ENCODE results near the gene CCDC142. TPM values are rescaled to one million over a fixed set of nuclear protein-coding genes. Genes with fewer than 3 reads are reported as not detected.
A peak's percentile ranks its signal among the peaks of the same experiment; 100 is the strongest.

The CCDC142 gene
- total and polyA plus RNA-seq, 10 of the 15 experiments (the other 5 are each of a cell fraction or from before 2014, with no cell fraction given) = 0.93 to 16.9 (median 9.0) TPM

DNA sequence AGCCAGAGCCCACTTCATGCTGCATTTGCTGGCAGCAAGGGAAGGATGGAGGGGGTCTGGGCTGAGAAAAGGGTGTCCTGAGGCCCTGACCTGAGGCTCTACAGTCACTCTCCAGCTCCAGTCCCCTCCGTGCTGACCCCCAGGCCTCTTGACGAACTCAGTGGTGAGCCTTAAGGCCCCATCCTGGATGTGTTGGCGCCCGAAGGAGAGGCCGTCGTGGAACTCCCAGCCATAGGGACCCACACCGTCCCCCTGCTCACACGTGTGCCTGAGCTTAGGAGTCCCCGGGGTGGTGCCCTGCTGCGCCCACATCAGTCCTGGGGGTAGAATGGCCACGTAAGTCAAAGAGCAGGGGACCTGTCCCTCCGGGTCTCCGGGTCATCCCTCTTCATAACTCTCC, 18.4 kb downstream of the CCDC142 start:
- Histone ChIP-seq H3K27me3 (replicated peaks in 1 of 2; ENCODE audit: control insufficient read depth in 2 of 2, insufficient read depth in 2 of 2, low read length in 1 of 2) (no peaks in the 10 kb centered on the region), H3K4me3 (peak overlapping the region; percentile 91), H3K9ac (ENCODE audit: control insufficient read depth, insufficient read depth, low read length) (peak overlapping the region; percentile 88), H3K4me1 (ENCODE audit: control insufficient read depth, insufficient read depth, low read length) (peaks cover 6% of the 10 kb centered on the region), H4K20me1 (ENCODE audit: control insufficient read depth, insufficient read depth) (no peaks in the 10 kb centered on the region), H3K36me3 (ENCODE audit: control insufficient read depth in 2 of 2, insufficient read depth in 2 of 2, low read length in 1 of 2) (peaks cover 2 to 4% of the 10 kb centered on the region in 2 experiments; a peak in 3 of 4 replicates), H3K79me2 (ENCODE audit: control insufficient read depth, insufficient read depth, low read length) (peaks cover 24% of the 10 kb centered on the region), H3K27ac (ENCODE audit: control insufficient read depth, insufficient read depth) (peak overlapping the region; percentile 73), H3K4me2 (ENCODE audit: control insufficient read depth, insufficient read depth) (peak overlapping the region; percentile 100), H2AFZ (ENCODE audit: control insufficient read depth, low read depth, low read length) (no peak overlapping the region), H3K9me3 (replicated peaks; ENCODE audit: control insufficient read depth, insufficient read depth, low read length) (no peaks in the 10 kb centered on the region)
- no TSS peak for BruUV-seq (replicated peaks)
- ATAC-seq (peak; percentile 19), FAIRE-seq (no peak), DNase-seq (ENCODE audit: low read depth, low spot score) (no peak)
- ChIA-PET SMC1A (ENCODE audit: uncharacterized antibody, unreplicated experiment) (interaction anchor here (0.6 kb wide), 1 partner anchor 57 kb away, joined by 3 read pairs; no protein-coding TSS in a partner anchor), CTCF (interaction anchor here (1.4 kb wide), 1 partner anchor 39 kb away, joined by 5 read pairs; no protein-coding TSS in a partner anchor), RAD21 (ENCODE audit: unreplicated experiment) (no interaction called here), POLR2A (interaction anchor here (0.6 to 1.6 kb wide), 4 partner anchors 10 to 66 kb away, joined by 3 to 5 read pairs (median 4); partner anchors contain the start of gene INO80B)
- TF ChIP-seq ESRRA (IDR thresholded peaks at IDR 0.05; ENCODE audit: low read length) (no peak), ZBED1 (IDR thresholded peaks at IDR 0.05; ENCODE audit: borderline replicate concordance) (no peak), MEF2A (IDR thresholded peaks at IDR 0.05; ENCODE audit: insufficient read depth, low read depth, low read length) (no peak), FOXK2 (IDR thresholded peaks at IDR 0.05) (no peak), ZNF622 (IDR thresholded peaks at IDR 0.05) (no peak), ZNF24 (IDR thresholded peaks at IDR 0.05) (no peak), CBFB (IDR thresholded peaks at IDR 0.05; ENCODE audit: low read depth) (no peak), CEBPB (IDR thresholded peaks at IDR 0.05; ENCODE audit: borderline replicate concordance in 1 of 2, low read depth in 2 of 2, low read length in 2 of 2) (no peak), BHLHE40 (IDR thresholded peaks at IDR 0.05; ENCODE audit: borderline replicate concordance in 1 of 2, low read depth in 2 of 2, low read length in 1 of 2) (no peak)
- TF ChIP-seq, protein P1, sequence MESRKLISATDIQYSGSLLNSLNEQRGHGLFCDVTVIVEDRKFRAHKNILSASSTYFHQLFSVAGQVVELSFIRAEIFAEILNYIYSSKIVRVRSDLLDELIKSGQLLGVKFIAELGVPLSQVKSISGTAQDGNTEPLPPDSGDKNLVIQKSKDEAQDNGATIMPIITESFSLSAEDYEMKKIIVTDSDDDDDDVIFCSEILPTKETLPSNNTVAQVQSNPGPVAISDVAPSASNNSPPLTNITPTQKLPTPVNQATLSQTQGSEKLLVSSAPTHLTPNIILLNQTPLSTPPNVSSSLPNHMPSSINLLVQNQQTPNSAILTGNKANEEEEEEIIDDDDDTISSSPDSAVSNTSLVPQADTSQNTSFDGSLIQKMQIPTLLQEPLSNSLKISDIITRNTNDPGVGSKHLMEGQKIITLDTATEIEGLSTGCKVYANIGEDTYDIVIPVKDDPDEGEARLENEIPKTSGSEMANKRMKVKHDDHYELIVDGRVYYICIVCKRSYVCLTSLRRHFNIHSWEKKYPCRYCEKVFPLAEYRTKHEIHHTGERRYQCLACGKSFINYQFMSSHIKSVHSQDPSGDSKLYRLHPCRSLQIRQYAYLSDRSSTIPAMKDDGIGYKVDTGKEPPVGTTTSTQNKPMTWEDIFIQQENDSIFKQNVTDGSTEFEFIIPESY (IDR thresholded peaks at IDR 0.05) = no peak
- TF ChIP-seq, protein P2, sequence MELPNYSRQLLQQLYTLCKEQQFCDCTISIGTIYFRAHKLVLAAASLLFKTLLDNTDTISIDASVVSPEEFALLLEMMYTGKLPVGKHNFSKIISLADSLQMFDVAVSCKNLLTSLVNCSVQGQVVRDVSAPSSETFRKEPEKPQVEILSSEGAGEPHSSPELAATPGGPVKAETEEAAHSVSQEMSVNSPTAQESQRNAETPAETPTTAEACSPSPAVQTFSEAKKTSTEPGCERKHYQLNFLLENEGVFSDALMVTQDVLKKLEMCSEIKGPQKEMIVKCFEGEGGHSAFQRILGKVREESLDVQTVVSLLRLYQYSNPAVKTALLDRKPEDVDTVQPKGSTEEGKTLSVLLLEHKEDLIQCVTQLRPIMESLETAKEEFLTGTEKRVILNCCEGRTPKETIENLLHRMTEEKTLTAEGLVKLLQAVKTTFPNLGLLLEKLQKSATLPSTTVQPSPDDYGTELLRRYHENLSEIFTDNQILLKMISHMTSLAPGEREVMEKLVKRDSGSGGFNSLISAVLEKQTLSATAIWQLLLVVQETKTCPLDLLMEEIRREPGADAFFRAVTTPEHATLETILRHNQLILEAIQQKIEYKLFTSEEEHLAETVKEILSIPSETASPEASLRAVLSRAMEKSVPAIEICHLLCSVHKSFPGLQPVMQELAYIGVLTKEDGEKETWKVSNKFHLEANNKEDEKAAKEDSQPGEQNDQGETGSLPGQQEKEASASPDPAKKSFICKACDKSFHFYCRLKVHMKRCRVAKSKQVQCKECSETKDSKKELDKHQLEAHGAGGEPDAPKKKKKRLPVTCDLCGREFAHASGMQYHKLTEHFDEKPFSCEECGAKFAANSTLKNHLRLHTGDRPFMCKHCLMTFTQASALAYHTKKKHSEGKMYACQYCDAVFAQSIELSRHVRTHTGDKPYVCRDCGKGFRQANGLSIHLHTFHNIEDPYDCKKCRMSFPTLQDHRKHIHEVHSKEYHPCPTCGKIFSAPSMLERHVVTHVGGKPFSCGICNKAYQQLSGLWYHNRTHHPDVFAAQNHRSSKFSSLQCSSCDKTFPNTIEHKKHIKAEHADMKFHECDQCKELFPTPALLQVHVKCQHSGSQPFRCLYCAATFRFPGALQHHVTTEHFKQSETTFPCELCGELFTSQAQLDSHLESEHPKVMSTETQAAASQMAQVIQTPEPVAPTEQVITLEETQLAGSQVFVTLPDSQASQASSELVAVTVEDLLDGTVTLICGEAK (IDR thresholded peaks at IDR 0.05; ENCODE audit: borderline replicate concordance) = no peak
- TF ChIP-seq, protein P3, sequence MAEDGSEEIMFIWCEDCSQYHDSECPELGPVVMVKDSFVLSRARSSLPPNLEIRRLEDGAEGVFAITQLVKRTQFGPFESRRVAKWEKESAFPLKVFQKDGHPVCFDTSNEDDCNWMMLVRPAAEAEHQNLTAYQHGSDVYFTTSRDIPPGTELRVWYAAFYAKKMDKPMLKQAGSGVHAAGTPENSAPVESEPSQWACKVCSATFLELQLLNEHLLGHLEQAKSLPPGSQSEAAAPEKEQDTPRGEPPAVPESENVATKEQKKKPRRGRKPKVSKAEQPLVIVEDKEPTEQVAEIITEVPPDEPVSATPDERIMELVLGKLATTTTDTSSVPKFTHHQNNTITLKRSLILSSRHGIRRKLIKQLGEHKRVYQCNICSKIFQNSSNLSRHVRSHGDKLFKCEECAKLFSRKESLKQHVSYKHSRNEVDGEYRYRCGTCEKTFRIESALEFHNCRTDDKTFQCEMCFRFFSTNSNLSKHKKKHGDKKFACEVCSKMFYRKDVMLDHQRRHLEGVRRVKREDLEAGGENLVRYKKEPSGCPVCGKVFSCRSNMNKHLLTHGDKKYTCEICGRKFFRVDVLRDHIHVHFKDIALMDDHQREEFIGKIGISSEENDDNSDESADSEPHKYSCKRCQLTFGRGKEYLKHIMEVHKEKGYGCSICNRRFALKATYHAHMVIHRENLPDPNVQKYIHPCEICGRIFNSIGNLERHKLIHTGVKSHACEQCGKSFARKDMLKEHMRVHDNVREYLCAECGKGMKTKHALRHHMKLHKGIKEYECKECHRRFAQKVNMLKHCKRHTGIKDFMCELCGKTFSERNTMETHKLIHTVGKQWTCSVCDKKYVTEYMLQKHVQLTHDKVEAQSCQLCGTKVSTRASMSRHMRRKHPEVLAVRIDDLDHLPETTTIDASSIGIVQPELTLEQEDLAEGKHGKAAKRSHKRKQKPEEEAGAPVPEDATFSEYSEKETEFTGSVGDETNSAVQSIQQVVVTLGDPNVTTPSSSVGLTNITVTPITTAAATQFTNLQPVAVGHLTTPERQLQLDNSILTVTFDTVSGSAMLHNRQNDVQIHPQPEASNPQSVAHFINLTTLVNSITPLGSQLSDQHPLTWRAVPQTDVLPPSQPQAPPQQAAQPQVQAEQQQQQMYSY (CRISPR knock-in tag; IDR thresholded peaks at IDR 0.05) = no peak
- under 1% methylated on average over 13 of the region's 13 CpGs for WGBS (ENCODE audit: insufficient coverage, insufficient replicate concordance, low lambda C conversion rate, missing lambda C conversion rate)
- in situ Hi-C loops (cut with MboI) = no loop called here
- intact Hi-C loops (cut with micrococcal nuclease; ENCODE audit: unreplicated experiment) = no loop called here

All from GM12878 (cell line).